Activated CD8-positive, alpha-beta memory T cell treated with anti-CD3 and anti-CD28 coated beads, Interleukin-2, amount 50 U/mL, for 1 hour (primary cell): ENCODE data around the gene EIF3B.
"Not testable (repeated sequence)": the region's sequence is repeated elsewhere in the genome, so short reads cannot be mapped to it uniquely, and the experiment has no call there.

Source experiments
- DNase-seq: peaks from one replicate; pipeline ENCODE4 v3.0.0-alpha.2; 2020; ENCODE audit errors: extremely low read depth

Gene EIF3B

GRCh38 chr7:2399848-2400587 is 45.4 kb downstream of the EIF3B start:
- DNase-seq: no peak

GRCh38 chr7:2402687-2403013 is 48.0 kb downstream of the EIF3B start:
- DNase-seq: no peak

- DNase-seq: peak; percentile 74
Measured at GRCh38 chr7:2403014-2403717, 48.5 kb downstream of the EIF3B start, which contains the start of gene CHST12. Gene CHST12 (plus strand): TSS chr7:2403611. CDS start chr7:2432640, 29,029 bp downstream.

- DNase-seq: no peak
Measured at GRCh38 chr7:2403718-2404648, 49.4 kb downstream of the EIF3B start.

GRCh38 chr7:2404714-2405119 is 50.1 kb downstream of the EIF3B start:
- no peak for DNase-seq

- DNase-seq: no peak
Measured at GRCh38 chr7:2405201-2405600, 50.6 kb downstream of the EIF3B start.

- no peak for DNase-seq
Measured at GRCh38 chr7:2405601-2406345, 51.1 kb downstream of the EIF3B start.

- DNase-seq: no peak
Measured at GRCh38 chr7:2409745-2410414, 55.3 kb downstream of the EIF3B start.

- no peak for DNase-seq
Measured at GRCh38 chr7:2411049-2411448, 56.4 kb downstream of the EIF3B start.

- DNase-seq: no peak
Measured at GRCh38 chr7:2411815-2412586, 57.4 kb downstream of the EIF3B start.

- no peak for DNase-seq
Measured at GRCh38 chr7:2412587-2413201, 58.1 kb downstream of the EIF3B start.

- DNase-seq: no peak
Measured at GRCh38 chr7:2416063-2416462, 61.4 kb downstream of the EIF3B start.

- no peak for DNase-seq
Measured at GRCh38 chr7:2416650-2417049, 62.0 kb downstream of the EIF3B start.

- not testable (repeated sequence) for DNase-seq
Measured at GRCh38 chr7:2417178-2417577, 62.6 kb downstream of the EIF3B start.

- peak; percentile 25 for DNase-seq
Measured at GRCh38 chr7:2417981-2418481, 63.4 kb downstream of the EIF3B start.

GRCh38 chr7:2420216-2420933 is 65.7 kb downstream of the EIF3B start:
- DNase-seq: no peak

GRCh38 chr7:2421943-2422310 is 67.3 kb downstream of the EIF3B start:
- DNase-seq: no peak

GRCh38 chr7:2425749-2426148 is 71.1 kb downstream of the EIF3B start:
- no peak for DNase-seq
